Upper lobe of left lung (tissue), 6 donors: ENCODE results near the gene HPN. TPM values are rescaled to one million over a fixed set of nuclear protein-coding genes. Genes with fewer than 3 reads are reported as not detected.

Experiments
- ATAC-seq, 2 donors: fragments of 200-7000 bp; cut with Tn5 transposase; one replicate each; pipeline ENCODE4 v1.9.1; 2022; ENCODE audit warnings: mild to moderate bottlenecking in 2 of 2, moderate library complexity in 2 of 2; ENCODE audit not compliant: low FRiP score in 2 of 2
- DNase-seq, 2 donors: peaks; one replicate each; pipeline ENCODE4 v3.0.0-alpha.2; 2019 to 2020
- H3K27ac ChIP-seq, 4 donors: fragments of 200-600 bp; sonication (generic); one replicate each; pipeline ENCODE4 v1.5.1; 2016 to 2019
- H3K27me3 ChIP-seq, 4 donors: fragments of 200-600 bp; sonication (generic); one replicate each; pipeline ENCODE4 v1.5.1; 2017 to 2019
- H3K36me3 ChIP-seq, 4 donors: fragments of 200-600 bp; sonication (generic); one replicate each; pipeline ENCODE4 v1.5.1; 2016 to 2019
- H3K4me1 ChIP-seq, 4 donors: fragments of 200-600 bp; sonication (generic); one replicate each; pipeline ENCODE4 v1.5.1; 2018 to 2019
- H3K4me3 ChIP-seq, 4 donors: fragments of 200-600 bp; sonication (generic); one replicate each; pipeline ENCODE4 v1.5.1; 2017 to 2019; ENCODE audit warnings: mild to moderate bottlenecking in 2 of 4, moderate library complexity in 1 of 4
- H3K9me3 ChIP-seq, 4 donors: fragments of 200-600 bp; sonication (generic); one replicate each; pipeline ENCODE4 v1.5.1; 2018 to 2019
- CTCF ChIP-seq, 6 experiments: fragments of 450-650 bp in 4 of 6; fragments of 200-600 bp in 2 of 6; sonication (generic) in 2 of 6; IDR thresholded peaks; one replicate each; pipeline ENCODE4 v1.5.1; 2016 to 2019; ENCODE audit warnings: antibody characterized with exemption in 6 of 6
- EP300 ChIP-seq, 4 donors: sonication (generic); formaldehyde crosslinking; IDR thresholded peaks; one replicate each; pipeline ENCODE4 v1.5.1; 2017; ENCODE audit warnings: antibody characterized with exemption in 4 of 4, control low read depth in 2 of 4
- POLR2A ChIP-seq, 4 donors: fragments of 450-650 bp; IDR thresholded peaks; one replicate each; pipeline ENCODE4 v1.5.1; 2016 to 2017; ENCODE audit warnings: antibody characterized with exemption in 4 of 4, mild to moderate bottlenecking in 2 of 4
- POLR2AphosphoS5 ChIP-seq, 2 donors: sonication (generic); formaldehyde crosslinking; IDR thresholded peaks; one replicate each; pipeline ENCODE4 v1.5.1; 2017; ENCODE audit warnings: antibody characterized with exemption in 2 of 2
- WGBS, 2 donors: methylation state at CpG; one replicate each; pipeline ENCODE4 v1.1.5; 2017 to 2018; 5-methylcytosine and 5-hydroxymethylcytosine counted together
- total RNA-seq, 6 donors: library from RNA; depleted of rRNA in 4 of 6; stranded (reverse); fragments of >200 nt in 4 of 6; gene quantifications; one replicate each; pipeline versions ENCODE4 v1.1.0 to v1.2.1, GENCODE V29; 2016 to 2021
- donor health status: DM: no; HTN: no; CAD: no; lungs with moderate emphysema.
- donor health status: DM: no; HTN: yes; CAD: no; lungs with severe emphysema.

HPN gene
- total RNA-seq, 6 donors from 2014 or later, result 15.9 to 54.5 (median 41.1) TPM

- peaks cover 20 to 70% (median 53%) of the 10 kb centered on the region in 4 donors for H3K36me3 ChIP-seq
- H3K4me1 ChIP-seq, result peaks cover 48 to 79% (median 70%) of the 10 kb centered on the region in 4 donors
- ATAC-seq (no peak), DNase-seq (peak in 1 of 2 donors; percentile 57)
- H3K9me3 ChIP-seq, result no peaks in the 10 kb centered on the region
- H3K27me3 ChIP-seq, result no peaks in the 10 kb centered on the region
- peak overlapping the region; percentile 11 to 99 (median 72) for H3K27ac ChIP-seq
- 73% methylated on average over 10 to 13 of the region's 13 CpGs for WGBS, 2 donors
- no peak overlapping the region for H3K4me3 ChIP-seq
- TF ChIP-seq EP300 (IDR thresholded peaks at IDR 0.05) (no peak), POLR2A (IDR thresholded peaks at IDR 0.05) (no peak), CTCF (IDR thresholded peaks at IDR 0.05) (no peak), POLR2AphosphoS5 (IDR thresholded peaks at IDR 0.05) (peak in 1 of 2 donors; percentile 16)
Observed at GRCh38 chr19:35011091-35011689, 30.3 kb upstream of the HPN start.

GRCh38 chr19:35011737-35012682 lies 29.5 kb upstream of the HPN start:
- WGBS, 2 donors, result 84 to 85% methylated on average over 13 to 16 of the region's 18 CpGs
- H3K27me3 ChIP-seq, result no peaks in the 10 kb centered on the region
- H3K36me3 ChIP-seq, result peaks cover 20 to 79% (median 62%) of the 10 kb centered on the region in 4 donors
- TF ChIP-seq POLR2A (IDR thresholded peaks at IDR 0.05), result no peak
- TF ChIP-seq POLR2AphosphoS5 (IDR thresholded peaks at IDR 0.05), result no peak
- no peak for TF ChIP-seq CTCF (IDR thresholded peaks at IDR 0.05)
- no peak for TF ChIP-seq EP300 (IDR thresholded peaks at IDR 0.05)
- ATAC-seq (no peak), DNase-seq (no peak)
- peak overlapping the region; percentile 11 to 99 (median 72) for H3K27ac ChIP-seq
- H3K9me3 ChIP-seq, result no peaks in the 10 kb centered on the region
- peaks cover 42 to 72% (median 63%) of the 10 kb centered on the region in 4 donors for H3K4me1 ChIP-seq
- no peak overlapping the region for H3K4me3 ChIP-seq

- Histone ChIP-seq H3K27ac (peak overlapping the region; percentile 11 to 99 (median 72)), H3K36me3 (peaks cover 28 to 91% (median 74%) of the 10 kb centered on the region in 4 donors), H3K9me3 (no peaks in the 10 kb centered on the region)
Observed at GRCh38 chr19:35013041-35013819, 28.3 kb upstream of the HPN start.

More at GRCh38 chr19:35013041-35013819, 28.3 kb upstream of the HPN start:
- DNase-seq (peak; percentile 86 to 90), ATAC-seq (peak; percentile 86 to 88)
- H3K4me1 ChIP-seq, result peaks cover 30 to 60% (median 52%) of the 10 kb centered on the region in 4 donors
- H3K27me3 ChIP-seq, result no peaks in the 10 kb centered on the region
- TF ChIP-seq POLR2A (IDR thresholded peaks at IDR 0.05) (peak in 1 of 4 donors; percentile 7), CTCF (IDR thresholded peaks at IDR 0.05) (peak; percentile 97 to 99 (median 98)), POLR2AphosphoS5 (IDR thresholded peaks at IDR 0.05) (peak in 1 of 2 donors; percentile 43), EP300 (IDR thresholded peaks at IDR 0.05) (no peak)
- WGBS, 2 donors, result 54 to 60% methylated on average over 23 to 32 of the region's 32 CpGs
- no peak overlapping the region for H3K4me3 ChIP-seq
